HEK293 (cell line): ENCODE results near the gene BUD23.

Source experiments
- CTCF ChIP-seq: fragments of 450-650 bp; formaldehyde crosslinking; IDR thresholded peaks from 2 replicates; pipeline ENCODE4 v1.5.1; 2016; ENCODE audit warnings: missing biosample characterization, missing genetic modification characterization
- ELK4 ChIP-seq: IDR thresholded peaks from 2 replicates; pipeline ENCODE4 v1.6.1; 2011; ENCODE audit warnings: mild to moderate bottlenecking, low read depth, low read length, borderline replicate concordance

GRCh38 chr7:73739387-73739767, 56.0 kb downstream of the BUD23 start:
- TF ChIP-seq ELK4 = no peak
- no peak for TF ChIP-seq CTCF
